Esophagus muscularis mucosa (tissue), 4 donors: ENCODE measurements around the gene KAZN. TPM values are rescaled to one million over a fixed set of nuclear protein-coding genes. Genes with fewer than 3 reads are reported as not detected.

Experiments used
- DNase-seq: peaks from one replicate; pipeline ENCODE4 v3.0.0-alpha.2; 2017; ENCODE audit errors: extremely low spot score
- H3K27ac ChIP-seq, 4 donors: fragments of 200-600 bp; sonication (generic); replicated peaks in 1 of 4; 1 replicate in 3 of 4; 2 replicates in 1 of 4; pipeline ENCODE4 v1.5.1; 2016 to 2019; ENCODE audit warnings: mild to moderate bottlenecking in 1 of 4
- H3K27me3 ChIP-seq, 4 donors: fragments of 200-600 bp; sonication (generic); one replicate each; pipeline versions ENCODE4 v1.5.1 to v1.6.0; 2016 to 2019
- H3K36me3 ChIP-seq, 4 donors: fragments of 200-600 bp; sonication (generic); one replicate each; pipeline ENCODE4 v1.5.1; 2016 to 2019
- H3K4me1 ChIP-seq, 4 donors: fragments of 200-600 bp; sonication (generic); one replicate each; pipeline ENCODE4 v1.5.1; 2016 to 2019
- H3K4me3 ChIP-seq, 4 donors: fragments of 200-600 bp; sonication (generic); 1 replicate in 2 of 4; 2 replicates in 2 of 4; pipeline ENCODE4 v1.5.1; 2016 to 2019; ENCODE audit warnings: mild to moderate bottlenecking in 4 of 4, moderate library complexity in 1 of 4
- H3K9me3 ChIP-seq, 4 donors: fragments of 200-600 bp; sonication (generic); 1 replicate in 3 of 4; 2 replicates in 1 of 4; pipeline ENCODE4 v1.5.1; 2016 to 2019
- CTCF ChIP-seq, 3 experiments: fragments of 200-600 bp in 2 of 3; fragments of 450-650 bp in 1 of 3; sonication (generic) in 2 of 3; IDR thresholded peaks; one replicate each; pipeline ENCODE4 v1.5.1; 2017 to 2019; ENCODE audit warnings: antibody characterized with exemption in 3 of 3, mild to moderate bottlenecking in 2 of 3, moderate library complexity in 1 of 3
- EP300 ChIP-seq: sonication (generic); formaldehyde crosslinking; IDR thresholded peaks from one replicate; pipeline ENCODE4 v1.6.1; 2017; ENCODE audit warnings: antibody characterized with exemption
- POLR2A ChIP-seq: fragments of 450-650 bp; IDR thresholded peaks from one replicate; pipeline ENCODE4 v1.6.1; 2017; ENCODE audit warnings: antibody characterized with exemption, moderate library complexity, mild to moderate bottlenecking, low read depth
- POLR2AphosphoS5 ChIP-seq, 2 donors: sonication (generic); formaldehyde crosslinking; IDR thresholded peaks; one replicate each; pipeline ENCODE4 v1.6.1; 2017; ENCODE audit warnings: antibody characterized with exemption in 2 of 2
- WGBS: methylation state at CpG from one replicate; pipeline ENCODE4 v1.1.5; 2018; 5-methylcytosine and 5-hydroxymethylcytosine counted together
- intact Hi-C: fragments of 100-400 bp; cut with DNase I; formaldehyde crosslinking; loops from one replicate; pipeline ENCODE4 v1.15.1; 2023
- total RNA-seq, 4 donors: library from RNA; depleted of rRNA; stranded (reverse); fragments of >200 nt; gene quantifications; one replicate each; pipeline versions ENCODE4 v1.1.0 to v1.2.1, GENCODE V29; 2016

Gene KAZN
- total RNA-seq, 4 donors from 2014 or later, result 9.9 to 14.1 (median 11.9) TPM

GRCh38 chr1:14809191-14809981 lies 210.9 kb downstream of the KAZN start:
- Histone ChIP-seq H3K9me3 (peaks cover 0 to 31% (median 19%) of the 10 kb centered on the region in 4 donors), H3K27me3 (no peaks in the 10 kb centered on the region), H3K4me1 (peaks cover 0 to under 1% (median 0%) of the 10 kb centered on the region in 4 donors), H3K4me3 (no peak overlapping the region), H3K27ac (no peak overlapping the region), H3K36me3 (no peaks in the 10 kb centered on the region)
- 89% methylated on average over 9 of the region's 9 CpGs for WGBS
- intact Hi-C loops, result no loop called here
- DNase-seq, result no peak
- TF ChIP-seq POLR2AphosphoS5 (IDR thresholded peaks at IDR 0.05) (no peak), EP300 (no peak), POLR2A (no peak), CTCF (IDR thresholded peaks at IDR 0.05) (no peak)

GRCh38 chr1:14810595-14811361 lies 212.3 kb downstream of the KAZN start:
- Histone ChIP-seq H3K9me3 (peaks cover 0 to 29% (median 19%) of the 10 kb centered on the region in 4 donors), H3K4me1 (peaks cover 0 to 14% (median 12%) of the 10 kb centered on the region in 4 donors), H3K36me3 (no peaks in the 10 kb centered on the region), H3K27ac (peak overlapping the region in 2 of 4 donors; percentile 34 to 37), H3K27me3 (no peaks in the 10 kb centered on the region), H3K4me3 (no peak overlapping the region)
- intact Hi-C loops, result no loop called here
- no peak for DNase-seq
- TF ChIP-seq EP300 (no peak), POLR2A (no peak), CTCF (IDR thresholded peaks at IDR 0.05) (no peak), POLR2AphosphoS5 (IDR thresholded peaks at IDR 0.05) (no peak)
- WGBS, result 61% methylated on average over 8 of the region's 9 CpGs

GRCh38 chr1:14811573-14811972 lies 213.1 kb downstream of the KAZN start:
- DNase-seq, result no peak
- Histone ChIP-seq H3K9me3 (peaks cover 0 to 21% (median 11%) of the 10 kb centered on the region in 4 donors), H3K4me3 (no peak overlapping the region), H3K27ac (no peak overlapping the region), H3K36me3 (no peaks in the 10 kb centered on the region), H3K27me3 (no peaks in the 10 kb centered on the region), H3K4me1 (peaks cover 0 to 16% (median 12%) of the 10 kb centered on the region in 4 donors)
- 59% methylated on average over 3 of the region's 3 CpGs for WGBS
- TF ChIP-seq POLR2AphosphoS5 (IDR thresholded peaks at IDR 0.05), result no peak
- intact Hi-C loops, result no loop called here

- no peak for DNase-seq
- Histone ChIP-seq H3K36me3 (no peaks in the 10 kb centered on the region), H3K4me1 (peaks cover 0 to 16% (median 12%) of the 10 kb centered on the region in 4 donors), H3K4me3 (no peak overlapping the region), H3K27me3 (no peaks in the 10 kb centered on the region), H3K27ac (no peak overlapping the region), H3K9me3 (peaks cover 0 to 15% (median 5%) of the 10 kb centered on the region in 4 donors)
- 90% methylated on average over 4 of the region's 4 CpGs for WGBS
- TF ChIP-seq POLR2AphosphoS5 (IDR thresholded peaks at IDR 0.05) (no peak), POLR2A (no peak), CTCF (IDR thresholded peaks at IDR 0.05) (no peak), EP300 (no peak)
- intact Hi-C loops, result no loop called here
These were observed 213.7 kb downstream of the KAZN start for GRCh38 chr1:14812189-14812588.
